ENCODE results near the gene PSME1. TPM values are rescaled to one million over a fixed set of nuclear protein-coding genes. Genes with fewer than 3 reads are reported as not detected.
A peak's percentile ranks its signal among the peaks of the same experiment; 100 is the strongest.

The PSME1 gene
- total RNA-seq, 6 donors from 2014 or later, result 56.6 to 206 (median 142) TPM

DNA sequence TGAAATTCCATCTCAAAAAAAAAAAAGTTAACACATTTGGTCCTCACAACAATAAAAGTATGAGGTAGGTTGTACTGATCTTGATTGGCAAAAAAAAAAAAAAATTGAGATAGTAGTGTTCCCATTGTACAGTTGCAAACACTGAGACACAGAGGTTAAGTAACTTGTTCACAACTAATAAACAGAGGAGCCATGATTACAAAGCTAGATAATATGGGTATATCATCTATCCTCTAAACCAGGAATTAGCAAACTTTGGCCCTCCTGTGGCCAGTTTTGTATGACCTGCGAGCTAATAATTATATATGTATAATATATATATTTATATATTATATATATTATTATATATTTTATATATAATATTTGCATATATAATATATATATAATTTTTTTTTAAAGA, 2.3 kb upstream of the PSME1 start:
- Histone ChIP-seq H3K27ac (no peak overlapping the region), H3K4me3 (no peak overlapping the region), H3K9me3 (no peaks in the 10 kb centered on the region), H3K36me3 (peaks cover 4 to 14% (median 13%) of the 10 kb centered on the region in 4 donors), H3K27me3 (no peaks in the 10 kb centered on the region), H3K4me1 (peaks cover 13 to 33% (median 25%) of the 10 kb centered on the region in 4 donors)
- DNase-seq (no peak), ATAC-seq (ENCODE audit: low FRiP score in 2 of 2) (no peak)
- TF ChIP-seq POLR2AphosphoS5 (IDR thresholded peaks at IDR 0.05) (no peak), EP300 (IDR thresholded peaks at IDR 0.05) (no peak), POLR2A (IDR thresholded peaks at IDR 0.05) (no peak)
- TF ChIP-seq, protein P1, sequence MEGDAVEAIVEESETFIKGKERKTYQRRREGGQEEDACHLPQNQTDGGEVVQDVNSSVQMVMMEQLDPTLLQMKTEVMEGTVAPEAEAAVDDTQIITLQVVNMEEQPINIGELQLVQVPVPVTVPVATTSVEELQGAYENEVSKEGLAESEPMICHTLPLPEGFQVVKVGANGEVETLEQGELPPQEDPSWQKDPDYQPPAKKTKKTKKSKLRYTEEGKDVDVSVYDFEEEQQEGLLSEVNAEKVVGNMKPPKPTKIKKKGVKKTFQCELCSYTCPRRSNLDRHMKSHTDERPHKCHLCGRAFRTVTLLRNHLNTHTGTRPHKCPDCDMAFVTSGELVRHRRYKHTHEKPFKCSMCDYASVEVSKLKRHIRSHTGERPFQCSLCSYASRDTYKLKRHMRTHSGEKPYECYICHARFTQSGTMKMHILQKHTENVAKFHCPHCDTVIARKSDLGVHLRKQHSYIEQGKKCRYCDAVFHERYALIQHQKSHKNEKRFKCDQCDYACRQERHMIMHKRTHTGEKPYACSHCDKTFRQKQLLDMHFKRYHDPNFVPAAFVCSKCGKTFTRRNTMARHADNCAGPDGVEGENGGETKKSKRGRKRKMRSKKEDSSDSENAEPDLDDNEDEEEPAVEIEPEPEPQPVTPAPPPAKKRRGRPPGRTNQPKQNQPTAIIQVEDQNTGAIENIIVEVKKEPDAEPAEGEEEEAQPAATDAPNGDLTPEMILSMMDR (IDR thresholded peaks at IDR 0.05), result no peak
- WGBS, 2 donors, result 92 to 100% methylated on average over 1 of the region's 1 CpG

DNA sequence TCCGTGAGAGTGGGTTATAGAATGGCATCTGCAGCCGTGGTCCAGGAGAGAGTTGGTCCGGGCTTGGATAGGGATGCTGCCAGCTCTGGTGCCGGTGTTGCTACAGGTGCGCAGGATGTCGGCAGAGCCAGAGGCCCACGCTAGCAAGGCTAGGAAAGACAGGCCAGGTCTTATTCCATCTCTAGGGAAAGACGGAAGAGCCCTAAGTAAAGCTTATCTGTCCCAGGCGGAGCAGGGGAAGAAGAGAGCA, 485 bp upstream of the PSME1 start:
- ATAC-seq (ENCODE audit: low FRiP score in 2 of 2), result no peak

DNA sequence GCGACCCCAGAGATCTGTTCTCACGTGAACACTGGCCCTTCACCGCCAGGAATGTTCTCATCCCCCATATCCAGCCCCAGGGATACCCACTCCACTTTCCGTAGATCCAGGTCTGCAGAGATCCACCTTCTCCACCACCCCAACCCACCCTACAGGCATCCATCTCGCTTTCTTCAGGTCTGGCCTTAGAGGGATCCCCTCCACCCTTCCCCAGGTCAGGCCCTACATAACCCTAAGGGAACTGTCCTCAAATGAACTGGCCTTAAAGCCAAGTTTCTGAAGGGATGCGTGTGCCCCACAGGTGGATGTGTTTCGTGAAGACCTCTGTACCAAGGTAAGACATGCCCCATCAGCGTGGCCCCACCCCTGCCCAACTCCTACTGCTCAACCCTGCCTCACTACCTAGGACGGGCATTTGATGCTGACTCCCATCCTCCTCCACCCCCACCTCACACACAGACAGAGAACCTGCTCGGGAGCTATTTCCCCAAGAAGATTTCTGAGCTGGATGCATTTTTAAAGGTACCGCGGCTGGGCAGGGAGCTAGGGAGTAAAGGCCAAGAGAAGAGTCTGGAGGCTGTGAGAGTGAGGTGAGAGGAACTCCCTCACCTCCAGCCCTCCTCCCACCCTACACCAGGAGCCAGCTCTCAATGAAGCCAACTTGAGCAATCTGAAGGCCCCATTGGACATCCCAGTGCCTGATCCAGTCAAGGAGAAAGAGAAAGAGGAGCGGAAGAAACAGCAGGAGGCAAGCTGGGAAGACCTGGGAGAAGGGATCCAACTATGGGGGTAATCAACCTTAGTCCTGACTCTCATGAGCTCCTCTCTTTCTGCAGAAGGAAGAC, 912 bp downstream of the PSME1 start:
- no peaks in the 10 kb centered on the region for H3K9me3 ChIP-seq
- ATAC-seq (ENCODE audit: low FRiP score in 2 of 2) (no peak), DNase-seq (no peak)
- no peak for TF ChIP-seq EP300 (IDR thresholded peaks at IDR 0.05)
- no peak for TF ChIP-seq POLR2AphosphoS5 (IDR thresholded peaks at IDR 0.05)
- TF ChIP-seq, protein P1 (IDR thresholded peaks at IDR 0.05), result no peak
- TF ChIP-seq POLR2A (IDR thresholded peaks at IDR 0.05), result no peak
- H3K4me1 ChIP-seq, result peaks cover 24 to 48% (median 35%) of the 10 kb centered on the region in 4 donors
- 30 to 37% methylated on average over 13 of the region's 13 CpGs for whole genome bisulfite sequencing, 2 donors
- peaks cover 4 to 24% (median 20%) of the 10 kb centered on the region in 4 donors for H3K36me3 ChIP-seq
- H3K27ac ChIP-seq, result peak overlapping the region; percentile 87 to 96 (median 94)
- H3K27me3 ChIP-seq, result no peaks in the 10 kb centered on the region
- H3K4me3 ChIP-seq, result peak overlapping the region; percentile 73 to 97 (median 88)

More for the DNA sequence above, 485 bp upstream of the PSME1 start:
- Histone ChIP-seq H3K27me3 (no peaks in the 10 kb centered on the region), H3K36me3 (peaks cover 4 to 24% (median 20%) of the 10 kb centered on the region in 4 donors), H3K4me3 (peak overlapping the region; percentile 12 to 91 (median 80)), H3K9me3 (no peaks in the 10 kb centered on the region), H3K4me1 (peaks cover 20 to 49% (median 37%) of the 10 kb centered on the region in 4 donors), H3K27ac (peak overlapping the region; percentile 87 to 96 (median 94))
- no peak for DNase-seq
- WGBS, 2 donors, result 6 to 8% methylated on average over 8 to 9 of the region's 9 CpGs
- TF ChIP-seq POLR2A (IDR thresholded peaks at IDR 0.05), result no peak
- TF ChIP-seq EP300 (IDR thresholded peaks at IDR 0.05), result no peak
- TF ChIP-seq, protein P1 (IDR thresholded peaks at IDR 0.05), result no peak
- no peak for TF ChIP-seq POLR2AphosphoS5 (IDR thresholded peaks at IDR 0.05)

DNA sequence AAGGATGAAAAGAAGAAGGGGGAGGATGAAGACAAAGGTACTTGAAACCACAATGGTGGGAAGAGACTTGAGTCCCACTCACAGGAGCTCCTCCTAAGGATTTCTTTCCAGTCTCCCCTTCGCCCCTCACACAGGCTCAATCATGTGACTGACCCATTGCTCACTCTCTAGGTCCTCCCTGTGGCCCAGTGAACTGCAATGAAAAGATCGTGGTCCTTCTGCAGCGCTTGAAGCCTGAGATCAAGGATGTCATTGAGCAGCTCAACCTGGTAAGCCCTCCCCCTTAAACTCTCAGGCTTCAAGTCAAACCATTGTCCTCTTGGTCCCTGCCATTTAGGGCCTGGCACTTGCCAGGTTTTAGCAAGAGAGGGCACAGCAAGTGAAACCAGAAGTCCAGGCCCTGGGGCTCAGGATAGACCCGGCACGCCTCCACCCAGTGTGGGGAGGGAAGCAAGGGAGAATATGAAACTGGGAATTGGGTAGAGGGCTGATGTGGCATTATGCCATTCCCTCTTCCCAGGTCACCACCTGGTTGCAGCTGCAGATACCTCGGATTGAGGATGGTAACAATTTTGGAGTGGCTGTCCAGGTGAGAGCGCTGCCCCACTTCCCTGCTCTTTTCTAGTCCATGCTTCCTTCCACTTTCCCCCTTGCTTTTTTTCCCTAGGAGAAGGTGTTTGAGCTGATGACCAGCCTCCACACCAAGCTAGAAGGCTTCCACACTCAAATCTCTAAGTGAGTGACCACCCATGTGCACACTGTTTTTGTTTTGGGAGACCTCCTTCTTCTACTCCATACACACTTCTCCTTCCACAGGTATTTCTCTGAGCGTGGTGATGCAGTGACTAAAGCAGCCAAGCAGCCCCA, 1.8 kb downstream of the PSME1 start:
- ATAC-seq (ENCODE audit: low FRiP score in 2 of 2) (no peak), DNase-seq (no peak)
- no peaks in the 10 kb centered on the region for H3K9me3 ChIP-seq
- peaks cover 30 to 55% (median 39%) of the 10 kb centered on the region in 4 donors for H3K4me1 ChIP-seq
- WGBS, 2 donors, result 83 to 91% methylated on average over 8 of the region's 8 CpGs
- peak overlapping the region in 3 of 4 donors; percentile 12 to 96 (median 96) for H3K27ac ChIP-seq
- H3K27me3 ChIP-seq, result no peaks in the 10 kb centered on the region
- no peak overlapping the region for H3K4me3 ChIP-seq
- TF ChIP-seq POLR2AphosphoS5 (IDR thresholded peaks at IDR 0.05) (no peak), POLR2A (IDR thresholded peaks at IDR 0.05) (no peak), EP300 (IDR thresholded peaks at IDR 0.05) (no peak)
- TF ChIP-seq, protein P1 (IDR thresholded peaks at IDR 0.05), result no peak
- peaks cover 4 to 24% (median 20%) of the 10 kb centered on the region in 4 donors for H3K36me3 ChIP-seq

Data from upper lobe of left lung (tissue), 6 donors.